Renal pelvis (tissue), 4 donors: Measurements from ENCODE around the gene AKT1. TPM values are rescaled to one million over a fixed set of nuclear protein-coding genes. Genes with fewer than 3 reads are reported as not detected.
"Not testable (repeated sequence)": the region's sequence is repeated elsewhere in the genome, so short reads cannot be mapped to it uniquely, and the experiment has no call there.

Experiments used
- DNase-seq: peaks from one replicate; pipeline ENCODE4 v3.0.0-alpha.2; 2013
- polyA plus RNA-seq, 3 donors: library from polyadenylated mRNA; unstranded; fragments of 120-200 nt; gene quantifications; one replicate each; pipeline ENCODE4 v1.2.1, GENCODE V29; 2013; ENCODE audit not compliant: insufficient read length in 3 of 3

AKT1 gene
- polyA plus RNA-seq, 3 donors = 119 to 153 (median 125) TPM

- DNase-seq = not testable (repeated sequence)
Observed at GRCh38 chr14:104729176-104729834, 66.2 kb downstream of the AKT1 start.

DNA sequence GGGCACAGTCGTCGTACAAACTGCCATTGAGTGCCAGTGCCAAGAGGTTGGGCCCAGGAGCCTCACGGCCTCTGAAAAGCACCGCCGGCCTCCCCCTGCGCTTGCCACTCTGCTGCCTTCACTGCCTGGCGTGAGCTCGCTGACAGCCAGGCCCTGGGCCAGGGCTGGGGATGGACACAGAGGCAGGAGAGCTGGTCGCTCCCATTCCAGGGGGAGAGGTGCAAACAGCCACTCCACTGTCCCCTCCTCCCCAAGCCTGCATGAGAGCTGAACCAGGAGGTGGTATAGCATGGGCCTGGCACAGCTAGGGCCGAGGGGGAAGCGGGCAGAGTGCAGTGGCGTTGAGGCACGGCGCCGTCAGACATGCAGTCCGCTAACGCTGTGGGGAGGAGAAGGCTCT lies 66.9 kb downstream of the AKT1 start:
- no peak for DNase-seq

- no peak for DNase-seq
Observed at GRCh38 chr14:104726600-104727451, 68.7 kb downstream of the AKT1 start.

GRCh38 chr14:104725772-104726548 lies 69.6 kb downstream of the AKT1 start:
- DNase-seq = no peak

GRCh38 chr14:104724981-104725771 lies 70.4 kb downstream of the AKT1 start:
- DNase-seq = no peak

GRCh38 chr14:104724407-104724980 lies 71.1 kb downstream of the AKT1 start:
- no peak for DNase-seq

DNA sequence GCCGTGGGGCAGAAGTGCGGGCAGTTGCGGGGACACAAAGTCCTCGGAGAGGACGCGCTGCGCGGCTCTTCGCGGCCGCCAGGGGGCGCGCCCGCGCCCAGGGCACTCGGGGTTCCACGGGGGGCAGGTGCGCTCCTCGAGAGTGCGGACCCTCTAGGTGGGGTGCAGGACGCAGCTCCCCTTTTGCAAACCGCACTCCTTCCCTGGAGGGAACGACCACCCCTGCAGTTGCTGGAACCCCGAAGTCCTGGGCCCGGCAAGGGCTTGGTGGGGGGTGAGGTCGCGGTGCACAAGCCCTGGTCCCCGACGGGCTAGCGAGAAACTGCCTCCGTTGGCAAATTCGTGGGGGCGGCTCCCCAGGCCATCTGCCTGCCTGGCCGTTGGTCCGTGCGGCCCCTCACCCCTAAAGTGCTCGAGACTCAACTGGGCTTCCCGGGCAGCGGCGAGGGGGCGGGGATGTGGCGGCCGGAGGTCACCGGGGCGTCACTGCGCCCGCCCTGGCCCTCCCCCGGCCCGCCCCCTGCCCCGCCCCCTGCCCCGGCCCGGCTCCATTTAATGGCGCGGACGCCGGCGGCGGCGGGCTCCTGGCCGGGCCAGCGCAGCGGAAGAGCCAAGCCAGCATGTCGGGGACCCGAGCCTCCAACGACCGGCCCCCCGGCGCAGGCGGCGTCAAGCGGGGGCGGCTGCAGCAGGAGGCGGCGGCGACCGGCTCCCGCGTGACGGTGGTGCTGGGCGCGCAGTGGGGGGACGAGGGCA lies 71.7 kb downstream of the AKT1 start, which contains the start of gene ADSS1:
TSS of gene ADSS1 (plus strand) at position 579 of the 756 bp plus-strand sequence. CDS start at position 621, 42 bp downstream.
- DNase-seq = no peak

GRCh38 chr14:104722938-104723650 lies 72.5 kb downstream of the AKT1 start:
- no peak for DNase-seq

DNA sequence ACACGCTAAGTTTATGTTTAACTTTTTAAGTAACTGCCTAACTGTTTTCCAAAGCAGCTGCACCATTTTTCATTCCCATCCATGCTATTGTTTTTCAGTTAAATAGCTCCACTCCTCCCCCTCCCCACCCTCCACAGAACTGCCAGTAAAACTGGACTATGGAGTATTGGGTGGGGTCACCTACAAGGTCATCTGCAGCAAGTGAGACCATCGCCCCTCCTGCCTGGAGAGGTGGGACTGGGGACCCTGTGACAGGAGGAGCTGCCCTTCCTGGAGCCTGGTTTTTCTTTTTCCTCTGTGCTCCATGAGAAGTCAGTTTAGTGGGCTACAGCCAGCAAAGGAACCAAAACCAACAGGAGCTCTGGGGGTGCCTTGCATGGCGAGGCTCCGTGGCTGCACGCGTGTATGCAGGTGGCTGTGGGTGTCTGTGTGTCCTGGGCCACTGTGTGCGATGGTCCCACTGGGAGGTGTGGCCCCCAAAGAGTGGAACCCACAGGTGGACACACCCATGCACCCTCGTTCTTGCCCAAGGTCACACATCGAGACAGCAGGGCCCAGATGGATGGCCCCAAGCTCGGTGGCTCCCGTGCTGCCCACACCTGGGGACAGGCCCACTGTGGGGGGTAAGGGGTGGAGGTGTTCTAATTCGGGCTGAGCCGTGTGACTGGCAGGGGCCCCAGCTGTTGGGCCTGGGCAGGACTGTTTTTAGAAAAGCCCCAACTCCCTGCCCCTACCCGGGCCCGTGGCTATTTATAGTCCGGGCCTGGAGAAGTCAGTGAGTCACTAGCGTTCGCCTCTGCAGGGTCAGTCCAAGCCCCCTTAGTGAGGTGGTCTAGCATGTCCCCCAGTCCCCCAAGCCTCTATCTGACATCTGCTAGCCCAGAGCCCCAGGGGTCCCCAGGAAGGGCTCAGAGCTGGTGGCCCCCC lies 73.8 kb downstream of the AKT1 start:
- no peak for DNase-seq

Other genes with a start within 250 kb of the AKT1 start
- gene C14orf180, start 216.0 kb downstream of the AKT1 start, polyA plus RNA-seq = under 1 TPM in 1 of 3 donors, not detected in 2; 0.28 TPM
- gene TMEM179, start 191.0 kb downstream of the AKT1 start, polyA plus RNA-seq = 1 to 10 TPM; 1.1 to 2.0 (median 1.3) TPM
- 10 to 100 TPM; 54.0 to 60.1 (median 54.7) TPM for gene INF2, start 106.1 kb downstream of the AKT1 start, polyA plus RNA-seq
- gene ADSS1, start 71.5 kb downstream of the AKT1 start, polyA plus RNA-seq = 10 to 100 TPM; 14.7 to 18.6 (median 16.3) TPM
- 100 to 1,000 TPM in 1 of 3 donors, 10 to 100 TPM in 2; 72.9 to 103 (median 90.8) TPM for gene SIVA1, start 42.6 kb downstream of the AKT1 start, polyA plus RNA-seq
- 1 to 10 TPM; 4.7 to 5.4 (median 5.1) TPM for gene ZBTB42, start 5.4 kb upstream of the AKT1 start, polyA plus RNA-seq
- gene CEP170B, start 69.5 kb upstream of the AKT1 start, polyA plus RNA-seq = 10 to 100 TPM; 15.2 to 19.7 (median 16.4) TPM
- 1 to 10 TPM; 2.8 to 4.7 (median 4.1) TPM for gene PLD4, start 129.1 kb upstream of the AKT1 start, polyA plus RNA-seq
- gene AHNAK2, start 182.6 kb upstream of the AKT1 start, polyA plus RNA-seq = 1 to 10 TPM; 1.8 to 2.6 (median 2.2) TPM
- gene CLBA1, start 190.0 kb upstream of the AKT1 start, polyA plus RNA-seq = 10 to 100 TPM; 19.6 to 28.3 (median 27.0) TPM
- 10 to 100 TPM; 18.7 to 24.8 (median 23.3) TPM for gene CDCA4, start 225.3 kb upstream of the AKT1 start, polyA plus RNA-seq